HG02623 (cell line): Measurements from ENCODE around the gene HSPB6.
"Not testable (repeated sequence)": the region's sequence is repeated elsewhere in the genome, so short reads cannot be mapped to it uniquely, and the experiment has no call there.

Experiments used
- ATAC-seq: cut with Tn5 transposase; IDR thresholded peaks from one replicate; pipeline ENCODE4 v1.9.1; 2021; ENCODE audit warnings: moderate library complexity; ENCODE audit not compliant: unreplicated experiment

The HSPB6 gene

GRCh38 chr19:35756377-35757230 is at the start of gene HSPB6:
Gene HSPB6 (minus strand): TSS chr19:35757029. CDS start chr19:35757008, 21 bp downstream.
- ATAC-seq, result no peak

- ATAC-seq, result no peak
Observed at GRCh38 chr19:35806597-35806996, 49.8 kb upstream of the HSPB6 start.

GRCh38 chr19:35805526-35806102 is 48.8 kb upstream of the HSPB6 start:
- ATAC-seq, result no peak

- no peak for ATAC-seq
Observed at GRCh38 chr19:35801828-35802227, 45.0 kb upstream of the HSPB6 start.

GRCh38 chr19:35797663-35798062 is 40.8 kb upstream of the HSPB6 start:
- ATAC-seq, result no peak

- no peak for ATAC-seq
Observed at GRCh38 chr19:35796645-35797542, 40.1 kb upstream of the HSPB6 start.

GRCh38 chr19:35795564-35795963 is 38.7 kb upstream of the HSPB6 start:
- not testable (repeated sequence) for ATAC-seq

GRCh38 chr19:35793381-35794165 is 36.7 kb upstream of the HSPB6 start:
- no peak for ATAC-seq

- no peak for ATAC-seq
Observed at GRCh38 chr19:35792888-35793287, 36.1 kb upstream of the HSPB6 start.

- no peak for ATAC-seq
Observed at GRCh38 chr19:35792312-35792711, 35.5 kb upstream of the HSPB6 start.

GRCh38 chr19:35791814-35792279 is 35.0 kb upstream of the HSPB6 start:
- ATAC-seq, result no peak

- no peak for ATAC-seq
Observed at GRCh38 chr19:35790981-35791813, 34.4 kb upstream of the HSPB6 start.

GRCh38 chr19:35789978-35790944 is 33.4 kb upstream of the HSPB6 start:
- ATAC-seq, result no peak

GRCh38 chr19:35789195-35789977 is 32.6 kb upstream of the HSPB6 start:
- no peak for ATAC-seq

- ATAC-seq, result no peak
Observed at GRCh38 chr19:35788205-35788960, 31.6 kb upstream of the HSPB6 start.

GRCh38 chr19:35787227-35787799 is 30.5 kb upstream of the HSPB6 start:
- no peak for ATAC-seq
